OCI-LY1 (cell line): ENCODE results near the gene EML1.

Experiments used
- EZH2 ChIP-seq: fragments of 200-600 bp; sonication (generic), shearing (Covaris generic); IDR thresholded peaks from 2 replicates; pipeline ENCODE4 v1.8.0; 2017; ENCODE audit warnings: borderline replicate concordance, mixed run types, mild to moderate bottlenecking, antibody characterized with exemption, low read length, moderate library complexity, mixed read lengths
- TF ChIP-seq, protein P1 (sequence below): fragments of 200-600 bp; sonication (generic), shearing (Covaris generic); IDR thresholded peaks from 2 replicates; pipeline ENCODE4 v1.5.1; 2017; ENCODE audit warnings: mild to moderate bottlenecking, antibody characterized with exemption, low read length, moderate library complexity, mixed read lengths

GRCh38 chr14:99902925-99903324 is 109.7 kb downstream of the EML1 start:
- TF ChIP-seq, protein P1, sequence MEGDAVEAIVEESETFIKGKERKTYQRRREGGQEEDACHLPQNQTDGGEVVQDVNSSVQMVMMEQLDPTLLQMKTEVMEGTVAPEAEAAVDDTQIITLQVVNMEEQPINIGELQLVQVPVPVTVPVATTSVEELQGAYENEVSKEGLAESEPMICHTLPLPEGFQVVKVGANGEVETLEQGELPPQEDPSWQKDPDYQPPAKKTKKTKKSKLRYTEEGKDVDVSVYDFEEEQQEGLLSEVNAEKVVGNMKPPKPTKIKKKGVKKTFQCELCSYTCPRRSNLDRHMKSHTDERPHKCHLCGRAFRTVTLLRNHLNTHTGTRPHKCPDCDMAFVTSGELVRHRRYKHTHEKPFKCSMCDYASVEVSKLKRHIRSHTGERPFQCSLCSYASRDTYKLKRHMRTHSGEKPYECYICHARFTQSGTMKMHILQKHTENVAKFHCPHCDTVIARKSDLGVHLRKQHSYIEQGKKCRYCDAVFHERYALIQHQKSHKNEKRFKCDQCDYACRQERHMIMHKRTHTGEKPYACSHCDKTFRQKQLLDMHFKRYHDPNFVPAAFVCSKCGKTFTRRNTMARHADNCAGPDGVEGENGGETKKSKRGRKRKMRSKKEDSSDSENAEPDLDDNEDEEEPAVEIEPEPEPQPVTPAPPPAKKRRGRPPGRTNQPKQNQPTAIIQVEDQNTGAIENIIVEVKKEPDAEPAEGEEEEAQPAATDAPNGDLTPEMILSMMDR, result no peak
- no peak for TF ChIP-seq EZH2
